Suprapubic skin (tissue), 4 donors: ENCODE results near the gene KYAT1. TPM values are rescaled to one million over a fixed set of nuclear protein-coding genes. Genes with fewer than 3 reads are reported as not detected.
A peak's percentile ranks its signal among the peaks of the same experiment; 100 is the strongest.

ENCODE experiments used
- DNase-seq, 2 donors: peaks; one replicate each; pipeline ENCODE4 v3.0.0-alpha.2; 2019; ENCODE audit warnings: low spot score in 2 of 2
- H3K27ac ChIP-seq: fragments of 200-600 bp; sonication (generic); one replicate; pipeline ENCODE4 v1.5.1; 2019
- H3K27me3 ChIP-seq: fragments of 200-600 bp; sonication (generic); one replicate; pipeline ENCODE4 v1.5.1; 2019
- H3K36me3 ChIP-seq: fragments of 200-600 bp; sonication (generic); one replicate; pipeline ENCODE4 v1.5.1; 2019
- H3K4me1 ChIP-seq: fragments of 200-600 bp; sonication (generic); one replicate; pipeline ENCODE4 v1.5.1; 2019
- H3K4me3 ChIP-seq: fragments of 200-600 bp; sonication (generic); one replicate; pipeline ENCODE4 v1.5.1; 2019; ENCODE audit warnings: mild to moderate bottlenecking
- H3K9me3 ChIP-seq: fragments of 200-600 bp; sonication (generic); one replicate; pipeline ENCODE4 v1.5.1; 2019
- CTCF ChIP-seq, 2 donors: fragments of 200-600 bp in 1 of 2; fragments of 450-650 bp in 1 of 2; sonication (generic) in 1 of 2; IDR thresholded peaks; one replicate each; pipeline ENCODE4 v1.5.1; 2016 to 2019; ENCODE audit warnings: antibody characterized with exemption in 2 of 2, mild to moderate bottlenecking in 1 of 2, moderate library complexity in 1 of 2
- EP300 ChIP-seq: sonication (generic); formaldehyde crosslinking; IDR thresholded peaks from one replicate; pipeline ENCODE4 v1.6.1; 2017; ENCODE audit warnings: antibody characterized with exemption
- POLR2A ChIP-seq, 2 donors: fragments of 450-650 bp; IDR thresholded peaks; one replicate each; pipeline ENCODE4 v1.6.1; 2017; ENCODE audit warnings: antibody characterized with exemption in 2 of 2, mild to moderate bottlenecking in 2 of 2, moderate library complexity in 2 of 2
- POLR2AphosphoS5 ChIP-seq, 3 donors: sonication (generic); formaldehyde crosslinking; IDR thresholded peaks; one replicate each; pipeline ENCODE4 v1.6.1; 2017; ENCODE audit warnings: antibody characterized with exemption in 3 of 3
- WGBS: methylation state at CpG from one replicate; pipeline ENCODE4 v1.1.5; 2018; 5-methylcytosine and 5-hydroxymethylcytosine counted together
- total RNA-seq, 4 donors: library from RNA; depleted of rRNA; stranded (reverse); fragments of >200 nt; gene quantifications; one replicate each; pipeline ENCODE4 v1.1.0, GENCODE V29; 2016

The KYAT1 gene
- total RNA-seq, 4 donors from 2014 or later: 10.6 to 17.1 (median 14.6) TPM

GRCh38 chr9:128921881-128922763 lies 40.4 kb upstream of the KYAT1 start:
- H3K4me3 ChIP-seq: peak overlapping the region; percentile 57
- TF ChIP-seq POLR2AphosphoS5 (IDR thresholded peaks at IDR 0.05) (no peak), CTCF (IDR thresholded peaks at IDR 0.05) (no peak), EP300 (no peak), POLR2A (IDR thresholded peaks at IDR 0.05) (no peak)
- peaks cover 6% of the 10 kb centered on the region for H3K36me3 ChIP-seq
- WGBS: 17% methylated on average over 18 of the region's 32 CpGs
- H3K27me3 ChIP-seq: no peaks in the 10 kb centered on the region
- peaks cover 59% of the 10 kb centered on the region for H3K4me1 ChIP-seq
- H3K9me3 ChIP-seq: no peaks in the 10 kb centered on the region
- peak overlapping the region; percentile 84 for H3K27ac ChIP-seq
- no peak for DNase-seq

GRCh38 chr9:128920381-128921058 lies 38.8 kb upstream of the KYAT1 start, which contains the start of gene PHYHD1:
TSS of gene PHYHD1 (plus strand) at chr9:128920982. CDS start at chr9:128922324, 1,342 bp downstream.
- TF ChIP-seq CTCF (IDR thresholded peaks at IDR 0.05) (no peak), POLR2AphosphoS5 (IDR thresholded peaks at IDR 0.05) (peak in 1 of 3 donors; percentile 46)
- H3K27ac ChIP-seq: peak within 1 kb of the TSS; percentile 84
- peaks cover 75% of the 10 kb centered on the region for H3K4me1 ChIP-seq
- H3K9me3 ChIP-seq: no peaks in the 10 kb centered on the region
- H3K4me3 ChIP-seq: peak within 1 kb of the TSS; percentile 57
- H3K27me3 ChIP-seq: no peaks in the 10 kb centered on the region
- no peak for DNase-seq
- WGBS: 34% methylated on average over 13 of the region's 13 CpGs
- H3K36me3 ChIP-seq: peaks cover 15% of the 10 kb centered on the region

- no peak for DNase-seq
- peaks cover 21% of the 10 kb centered on the region for H3K36me3 ChIP-seq
- peak overlapping the region; percentile 68 for H3K27ac ChIP-seq
- peaks cover 83% of the 10 kb centered on the region for H3K4me1 ChIP-seq
- WGBS: 88% methylated on average over 14 of the region's 14 CpGs
- H3K9me3 ChIP-seq: no peaks in the 10 kb centered on the region
- no peaks in the 10 kb centered on the region for H3K27me3 ChIP-seq
- H3K4me3 ChIP-seq: no peak overlapping the region
- no peak for TF ChIP-seq EP300
- no peak for TF ChIP-seq POLR2A (IDR thresholded peaks at IDR 0.05)
- no peak for TF ChIP-seq CTCF (IDR thresholded peaks at IDR 0.05)
- no peak for TF ChIP-seq POLR2AphosphoS5 (IDR thresholded peaks at IDR 0.05)
Observed at GRCh38 chr9:128919402-128920089, 37.8 kb upstream of the KYAT1 start.

- TF ChIP-seq CTCF (IDR thresholded peaks at IDR 0.05) (no peak), POLR2AphosphoS5 (IDR thresholded peaks at IDR 0.05) (no peak), EP300 (no peak), POLR2A (IDR thresholded peaks at IDR 0.05) (no peak)
- WGBS: 65% methylated on average over 2 of the region's 2 CpGs
- no peak for DNase-seq
- H3K36me3 ChIP-seq: peaks cover 21% of the 10 kb centered on the region
- no peaks in the 10 kb centered on the region for H3K27me3 ChIP-seq
- H3K9me3 ChIP-seq: no peaks in the 10 kb centered on the region
- peaks cover 89% of the 10 kb centered on the region for H3K4me1 ChIP-seq
- peak overlapping the region; percentile 68 for H3K27ac ChIP-seq
- no peak overlapping the region for H3K4me3 ChIP-seq
Observed at GRCh38 chr9:128918921-128919320, 37.2 kb upstream of the KYAT1 start.
